K562 (cell line): ENCODE results near the gene DOCK8.

Source experiments
- ARID2 ChIP-seq: fragments of 450-650 bp; IDR thresholded peaks from 2 replicates; pipeline ENCODE4 v1.6.1; 2017; ENCODE audit warnings: antibody characterized with exemption, mild to moderate bottlenecking
- ATF1 ChIP-seq, 2 experiments: fragments of 450-650 bp in 1 of 2; IDR thresholded peaks; 2 replicates each; pipeline ENCODE4 v1.6.1; 2016; ENCODE audit warnings: missing compliant biosample characterization in 1 of 2, missing genetic modification characterization in 1 of 2
- BHLHE40 ChIP-seq: IDR thresholded peaks from 2 replicates; pipeline ENCODE4 v1.6.1; 2011; ENCODE audit warnings: low read length, improper control_type of control experiment
- CTCF ChIP-seq, 3 experiments: IDR thresholded peaks in 2 of 3; conservative IDR thresholded peaks in 1 of 3; 2 replicates each; pipeline ENCODE4 v1.5.1; 2011 to 2012; ENCODE audit warnings: low read length in 3 of 3, mild to moderate bottlenecking in 3 of 3, control low read depth in 2 of 3, improper control_type of control experiment in 1 of 3, inconsistent platforms in 1 of 3, low read depth in 1 of 3, mixed read lengths in 1 of 3, moderate library complexity in 1 of 3; ENCODE audit not compliant: insufficient read depth in 2 of 3
- ELF1 ChIP-seq: fragments of 200-800 bp; sonication (Bioruptor generic); IDR thresholded peaks from 2 replicates; pipeline ENCODE4 v1.6.1; 2016; ENCODE audit warnings: missing genetic modification characterization, missing compliant biosample characterization
- FOXJ3 ChIP-seq: sonication (generic); formaldehyde crosslinking; IDR thresholded peaks from 2 replicates; pipeline ENCODE4 v1.4.0; 2020; ENCODE audit warnings: mild to moderate bottlenecking, missing genetic modification reagents
- MCM7 ChIP-seq, 2 experiments: fragments of 450-650 bp; IDR thresholded peaks; 2 replicates each; pipeline ENCODE4 v1.6.1; 2016 to 2018
- POLR2AphosphoS5 ChIP-seq: IDR thresholded peaks from 2 replicates; pipeline ENCODE4 v1.6.1; 2011; ENCODE audit warnings: mild to moderate bottlenecking, low read depth, low read length, moderate library complexity; ENCODE audit not compliant: control insufficient read depth, insufficient read depth
- RBM14 ChIP-seq: fragments of 200-400 bp; formaldehyde crosslinking; IDR thresholded peaks from 2 replicates; pipeline ENCODE4 v1.6.1; 2018; ENCODE audit warnings: low read depth, mild to moderate bottlenecking, low read length, moderate library complexity, borderline replicate concordance; ENCODE audit not compliant: insufficient read depth
- TCF7L2 ChIP-seq: fragments of 150-350 bp; IDR thresholded peaks from 2 replicates; pipeline ENCODE4 v1.6.1; 2016; ENCODE audit warnings: low read depth, mild to moderate bottlenecking, low read length, moderate library complexity
- TEAD2 ChIP-seq: fragments of 450-650 bp; IDR thresholded peaks from 2 replicates; pipeline ENCODE4 v1.6.1; 2016; ENCODE audit warnings: missing genetic modification characterization, control low read depth, missing compliant biosample characterization
- ZNF121 ChIP-seq: sonication (generic); formaldehyde crosslinking; conservative IDR thresholded peaks from 2 replicates; pipeline ENCODE4 v1.8.0; 2022; ENCODE audit warnings: missing genetic modification reagents
- ZNF134 ChIP-seq: fragments of 250-450 bp; sonication (Bioruptor Pico); conservative IDR thresholded peaks from 2 replicates; pipeline ENCODE4 v1.4.0; 2020
- ZNF589 ChIP-seq: fragments of 200-800 bp; sonication (Bioruptor generic); IDR thresholded peaks from 2 replicates; pipeline ENCODE4 v1.6.1; 2016; ENCODE audit warnings: low read depth, missing genetic modification characterization, missing compliant biosample characterization

DNA sequence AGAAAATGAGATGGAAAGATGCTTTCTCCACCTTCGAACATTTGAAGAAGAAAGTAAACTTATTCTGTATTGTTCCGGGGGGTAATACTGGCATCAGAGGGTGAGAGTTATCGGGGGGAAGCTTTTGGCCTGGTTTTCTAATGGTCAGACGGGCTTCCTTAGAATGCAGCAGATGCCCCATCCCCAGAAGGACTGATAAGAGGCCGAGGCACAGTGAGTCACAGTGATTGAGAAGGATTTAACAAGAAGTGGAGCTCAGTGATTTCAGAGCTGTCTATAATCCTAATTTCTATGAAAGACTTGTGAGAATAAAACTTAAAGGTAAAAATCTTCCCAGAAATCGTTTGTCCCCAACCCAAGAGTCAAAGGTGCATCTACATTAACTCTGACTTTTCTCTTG lies 123.9 kb downstream of the DOCK8 start:
- TF ChIP-seq ATF1 (CRISPR knock-in tag; IDR thresholded peaks at IDR 0.05) (no peak), ATF1 (tag; IDR thresholded peaks at IDR 0.05) (no peak), FOXJ3 (CRISPR knock-in tag) (no peak), ZNF121 (CRISPR knock-in tag) (no peak), ZNF134 (CRISPR knock-in tag) (no peak), RBM14 (no peak), TEAD2 (tag) (no peak), BHLHE40 (no peak), POLR2AphosphoS5 (no peak), ZNF589 (CRISPR knock-in tag) (no peak), MCM7 (IDR thresholded peaks at IDR 0.05) (no peak), CTCF (IDR thresholded peaks at IDR 0.05 in 2 of 3, conservative IDR thresholded peaks at IDR 0.05 in 1 of 3; ENCODE audit: insufficient read depth in 2 of 3, low read depth in 1 of 3, low read length in 3 of 3) (no peak), TCF7L2 (no peak), ELF1 (tag) (no peak), ARID2 (no peak)
